ENCODE data around the gene SLC22A16. TPM values are rescaled to one million over a fixed set of nuclear protein-coding genes. Genes with fewer than 3 reads are reported as not detected.

The SLC22A16 gene
- total and polyA plus RNA-seq, 2 experiments from 2014 or later = not detected

- in situ Hi-C loops (cut with MboI) = no loop called here
- no peaks in the 10 kb centered on the region for H3K79me2 ChIP-seq (ENCODE audit: insufficient read depth)
- H3K36me3 ChIP-seq (ENCODE audit: low read depth) = no peaks in the 10 kb centered on the region
These were observed 8.8 kb downstream of the SLC22A16 start for GRCh38 chr6:110467566-110468140.

GRCh38 chr6:110462884-110463481 is 13.4 kb downstream of the SLC22A16 start:
- H3K4me1 ChIP-seq (ENCODE audit: insufficient read depth) = no peaks in the 10 kb centered on the region
- in situ Hi-C loops (cut with MboI) = no loop called here
- no peak for TF ChIP-seq EZH2phosphoT487 (IDR thresholded peaks at IDR 0.05; ENCODE audit: insufficient read depth, low read depth)
- no peak for TF ChIP-seq EZH2 (IDR thresholded peaks at IDR 0.05; ENCODE audit: insufficient read depth, poor library complexity, severe bottlenecking)
- H3K9me2 ChIP-seq (ENCODE audit: insufficient read depth) = no peaks in the 10 kb centered on the region
- H3F3A ChIP-seq (ENCODE audit: insufficient read depth) = no peaks in the 10 kb centered on the region
- no peak overlapping the region for H3K4me2 ChIP-seq (ENCODE audit: unreplicated experiment)
- no peaks in the 10 kb centered on the region for H4K20me1 ChIP-seq (ENCODE audit: insufficient read depth)
- no peak overlapping the region for H3K4me3 ChIP-seq
- WGBS, 2 experiments (ENCODE audit: low coverage in 1 of 2, low lambda C conversion rate in 2 of 2, missing lambda C conversion rate in 2 of 2) = 43 to 48% methylated on average over 2 of the region's 2 CpGs
- no peak overlapping the region for H3K27ac ChIP-seq
- H2AFZ ChIP-seq = no peak overlapping the region
- no peak overlapping the region for H3K9ac ChIP-seq
- H3K36me3 ChIP-seq (ENCODE audit: low read depth) = no peaks in the 10 kb centered on the region
- peaks cover 17% of the 10 kb centered on the region; the same call in 1 of the 2 replicates for H3K27me3 ChIP-seq (replicated peaks; ENCODE audit: insufficient read depth)
- no peaks in the 10 kb centered on the region for H3K9me3 ChIP-seq (ENCODE audit: low read depth)
- no peak for DNase-seq
- no peaks in the 10 kb centered on the region for H3K79me2 ChIP-seq (ENCODE audit: insufficient read depth)

More at GRCh38 chr6:110467566-110468140, 8.8 kb downstream of the SLC22A16 start:
- H3K4me3 ChIP-seq = no peak overlapping the region
- no peak for TF ChIP-seq EZH2phosphoT487 (IDR thresholded peaks at IDR 0.05; ENCODE audit: insufficient read depth, low read depth)
- TF ChIP-seq EZH2 (IDR thresholded peaks at IDR 0.05; ENCODE audit: insufficient read depth, poor library complexity, severe bottlenecking) = no peak
- no peak overlapping the region for H2AFZ ChIP-seq
- no peak overlapping the region for H3K9ac ChIP-seq
- H3K4me1 ChIP-seq (ENCODE audit: insufficient read depth) = no peaks in the 10 kb centered on the region
- H3K9me2 ChIP-seq (ENCODE audit: insufficient read depth) = no peaks in the 10 kb centered on the region
- H3K4me2 ChIP-seq (ENCODE audit: unreplicated experiment) = no peak overlapping the region
- no peaks in the 10 kb centered on the region for H4K20me1 ChIP-seq (ENCODE audit: insufficient read depth)
- peaks cover 20% of the 10 kb centered on the region for H3K27me3 ChIP-seq (replicated peaks; ENCODE audit: insufficient read depth)
- H3F3A ChIP-seq (ENCODE audit: insufficient read depth) = no peaks in the 10 kb centered on the region
- 72 to 91% methylated on average over 1 of the region's 1 CpG for WGBS, 2 experiments (ENCODE audit: low coverage in 1 of 2, low lambda C conversion rate in 2 of 2, missing lambda C conversion rate in 2 of 2)
- no peak for DNase-seq
- H3K9me3 ChIP-seq (ENCODE audit: low read depth) = no peaks in the 10 kb centered on the region
- no peak overlapping the region for H3K27ac ChIP-seq

- H3K36me3 ChIP-seq (ENCODE audit: low read depth) = no peaks in the 10 kb centered on the region
- no peaks in the 10 kb centered on the region for H3K79me2 ChIP-seq (ENCODE audit: insufficient read depth)
- H3K27ac ChIP-seq = no peak overlapping the region
- H3K9ac ChIP-seq = no peak overlapping the region
- H3K4me2 ChIP-seq (ENCODE audit: unreplicated experiment) = no peak overlapping the region
- H3K9me3 ChIP-seq (ENCODE audit: low read depth) = no peaks in the 10 kb centered on the region
- DNase-seq = no peak
- WGBS, 2 experiments (ENCODE audit: low coverage in 1 of 2, low lambda C conversion rate in 2 of 2, missing lambda C conversion rate in 2 of 2) = 63 to 88% methylated on average over 1 of the region's 1 CpG
- H3K4me1 ChIP-seq (ENCODE audit: insufficient read depth) = no peaks in the 10 kb centered on the region
- no peaks in the 10 kb centered on the region for H3F3A ChIP-seq (ENCODE audit: insufficient read depth)
- no peak for TF ChIP-seq EZH2phosphoT487 (IDR thresholded peaks at IDR 0.05; ENCODE audit: insufficient read depth, low read depth)
- no peak for TF ChIP-seq EZH2 (IDR thresholded peaks at IDR 0.05; ENCODE audit: insufficient read depth, poor library complexity, severe bottlenecking)
- H2AFZ ChIP-seq = no peak overlapping the region
- no peaks in the 10 kb centered on the region for H3K9me2 ChIP-seq (ENCODE audit: insufficient read depth)
- no peaks in the 10 kb centered on the region for H4K20me1 ChIP-seq (ENCODE audit: insufficient read depth)
- H3K4me3 ChIP-seq = no peak overlapping the region
- H3K27me3 ChIP-seq (replicated peaks; ENCODE audit: insufficient read depth) = peaks cover 7% of the 10 kb centered on the region; the same call in 1 of the 2 replicates
- in situ Hi-C loops (cut with MboI) = no loop called here
These were observed 15.0 kb downstream of the SLC22A16 start for GRCh38 chr6:110461376-110461775.

- Histone ChIP-seq H2AFZ (no peak overlapping the region), H3K79me2 (ENCODE audit: insufficient read depth) (no peaks in the 10 kb centered on the region), H3F3A (ENCODE audit: insufficient read depth) (no peaks in the 10 kb centered on the region), H3K27ac (no peak overlapping the region), H4K20me1 (ENCODE audit: insufficient read depth) (no peaks in the 10 kb centered on the region), H3K36me3 (ENCODE audit: low read depth) (no peaks in the 10 kb centered on the region), H3K9me2 (ENCODE audit: insufficient read depth) (no peaks in the 10 kb centered on the region), H3K4me3 (no peak overlapping the region), H3K4me1 (ENCODE audit: insufficient read depth) (no peaks in the 10 kb centered on the region), H3K27me3 (replicated peaks; ENCODE audit: insufficient read depth) (peaks cover 3% of the 10 kb centered on the region; the same call in 1 of the 2 replicates), H3K9ac (no peak overlapping the region), H3K9me3 (ENCODE audit: low read depth) (no peaks in the 10 kb centered on the region), H3K4me2 (ENCODE audit: unreplicated experiment) (no peak overlapping the region)
- no peak for TF ChIP-seq EZH2 (IDR thresholded peaks at IDR 0.05; ENCODE audit: insufficient read depth, poor library complexity, severe bottlenecking)
- no peak for TF ChIP-seq EZH2phosphoT487 (IDR thresholded peaks at IDR 0.05; ENCODE audit: insufficient read depth, low read depth)
- 71 to 90% methylated on average over 2 of the region's 2 CpGs for WGBS, 2 experiments (ENCODE audit: low coverage in 1 of 2, low lambda C conversion rate in 2 of 2, missing lambda C conversion rate in 2 of 2)
- in situ Hi-C loops (cut with MboI) = no loop called here
- DNase-seq = no peak
These were observed 17.3 kb downstream of the SLC22A16 start for GRCh38 chr6:110459137-110459536.
